Testis (tissue), 3 donors: Measurements from ENCODE around the gene TMA7. TPM values are rescaled to one million over a fixed set of nuclear protein-coding genes. Genes with fewer than 3 reads are reported as not detected.
"Not testable (repeated sequence)": the region's sequence is repeated elsewhere in the genome, so short reads cannot be mapped to it uniquely, and the experiment has no call there.

Experiments used
- DNase-seq: peaks from one replicate; pipeline ENCODE4 v3.0.0-alpha.2; 2019
- H3K27ac ChIP-seq, 2 donors: fragments of 200-600 bp; sonication (generic); one replicate each; pipeline ENCODE4 v1.5.1; 2019
- H3K27me3 ChIP-seq: fragments of 200-600 bp; sonication (generic); one replicate; pipeline ENCODE4 v1.5.1; 2019
- H3K36me3 ChIP-seq: fragments of 200-600 bp; sonication (generic); one replicate; pipeline ENCODE4 v1.5.1; 2017; ENCODE audit warnings: low read depth; ENCODE audit errors: missing control alignments
- H3K4me1 ChIP-seq: fragments of 200-600 bp; sonication (generic); one replicate; pipeline ENCODE4 v1.5.1; 2019
- H3K4me3 ChIP-seq, 2 donors: fragments of 200-600 bp; sonication (generic); one replicate each; pipeline ENCODE4 v1.5.1; 2017 to 2019
- H3K9me3 ChIP-seq: fragments of 200-600 bp; sonication (generic); one replicate; pipeline ENCODE4 v1.5.1; 2017
- POLR2A ChIP-seq: fragments of 450-650 bp; IDR thresholded peaks from one replicate; pipeline ENCODE4 v1.6.1; 2017; ENCODE audit warnings: antibody characterized with exemption, mild to moderate bottlenecking, moderate library complexity
- WGBS, 2 donors: methylation state at CpG; one replicate each; pipeline ENCODE4 v1.1.5; 2018; 5-methylcytosine and 5-hydroxymethylcytosine counted together
- intact Hi-C: fragments of 100-400 bp; cut with DNase I; formaldehyde crosslinking; loops from one replicate; pipeline ENCODE4 v1.15.1; 2023; ENCODE audit warnings: low total_unique reads
- polyA plus RNA-seq: library from polyadenylated mRNA; stranded (reverse); fragments of 350-450 nt; fragmentation: Illumina TruSeq; extraction: RNeasy Lipid Tissue Mini Kit (QIAGEN cat#74804); gene quantifications from one replicate; pipeline ENCODE4 v1.2.3, GENCODE V29; 2014; ENCODE audit warnings: low read depth, low replicate concordance; ENCODE audit not compliant: insufficient read depth
- total RNA-seq, 2 donors: library from RNA; depleted of rRNA; stranded (reverse); fragments of >200 nt; gene quantifications; one replicate each; pipeline ENCODE4 v1.2.3, GENCODE V29; 2016
- TF ChIP-seq, protein P1 (sequence below), 3 experiments: fragments of 450-650 bp in 2 of 3; fragments of 200-600 bp in 1 of 3; sonication (generic) in 1 of 3; IDR thresholded peaks; one replicate each; pipeline ENCODE4 v1.5.1; 2016 to 2019; ENCODE audit warnings: antibody characterized with exemption in 3 of 3, mild to moderate bottlenecking in 2 of 3, moderate library complexity in 1 of 3

Gene TMA7
- total and polyA plus RNA-seq, 3 donors from 2014 or later = 380 to 425 (median 393) TPM

DNA sequence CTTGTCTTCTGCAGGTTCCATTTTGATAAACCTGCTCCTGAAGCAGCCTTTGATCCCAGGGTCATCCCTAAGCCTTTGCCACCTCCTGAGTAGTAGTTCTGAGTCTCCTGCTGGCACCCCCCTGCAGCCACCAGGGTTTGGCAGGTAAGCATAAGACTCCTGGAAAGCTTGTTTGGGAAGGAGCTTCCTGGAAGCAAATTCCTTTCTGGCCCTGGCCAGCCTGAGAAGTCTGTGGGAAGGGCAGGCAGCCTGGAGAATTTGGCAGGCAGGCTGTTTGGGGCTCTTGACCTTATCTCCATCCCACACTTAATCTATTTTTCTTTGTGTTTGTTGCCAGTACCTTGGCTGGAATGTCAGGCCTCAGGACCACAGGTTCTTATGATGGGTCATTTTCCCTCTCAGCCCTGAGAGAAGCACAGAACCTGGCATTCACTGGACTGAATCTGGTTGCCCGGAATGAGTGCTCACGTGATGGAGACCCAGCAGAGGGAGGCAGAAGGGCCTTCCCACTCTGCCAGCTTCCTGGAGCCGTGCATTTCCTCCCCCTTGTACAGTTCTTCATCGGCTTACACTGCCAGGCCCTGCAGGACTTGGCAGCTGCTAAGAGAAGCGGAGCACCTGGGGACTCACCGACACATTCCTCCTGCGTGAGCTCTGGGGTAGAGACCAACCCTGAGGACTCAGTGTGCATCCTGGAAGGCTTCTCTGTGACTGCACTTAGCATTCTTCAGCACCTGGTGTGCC lies 19.9 kb downstream of the TMA7 start:
- WGBS, 2 donors = 67 to 82% methylated on average over 2 to 7 of the region's 7 CpGs
- H3K4me3 ChIP-seq = no peak overlapping the region
- H3K36me3 ChIP-seq = no peaks in the 10 kb centered on the region
- TF ChIP-seq, protein P1, sequence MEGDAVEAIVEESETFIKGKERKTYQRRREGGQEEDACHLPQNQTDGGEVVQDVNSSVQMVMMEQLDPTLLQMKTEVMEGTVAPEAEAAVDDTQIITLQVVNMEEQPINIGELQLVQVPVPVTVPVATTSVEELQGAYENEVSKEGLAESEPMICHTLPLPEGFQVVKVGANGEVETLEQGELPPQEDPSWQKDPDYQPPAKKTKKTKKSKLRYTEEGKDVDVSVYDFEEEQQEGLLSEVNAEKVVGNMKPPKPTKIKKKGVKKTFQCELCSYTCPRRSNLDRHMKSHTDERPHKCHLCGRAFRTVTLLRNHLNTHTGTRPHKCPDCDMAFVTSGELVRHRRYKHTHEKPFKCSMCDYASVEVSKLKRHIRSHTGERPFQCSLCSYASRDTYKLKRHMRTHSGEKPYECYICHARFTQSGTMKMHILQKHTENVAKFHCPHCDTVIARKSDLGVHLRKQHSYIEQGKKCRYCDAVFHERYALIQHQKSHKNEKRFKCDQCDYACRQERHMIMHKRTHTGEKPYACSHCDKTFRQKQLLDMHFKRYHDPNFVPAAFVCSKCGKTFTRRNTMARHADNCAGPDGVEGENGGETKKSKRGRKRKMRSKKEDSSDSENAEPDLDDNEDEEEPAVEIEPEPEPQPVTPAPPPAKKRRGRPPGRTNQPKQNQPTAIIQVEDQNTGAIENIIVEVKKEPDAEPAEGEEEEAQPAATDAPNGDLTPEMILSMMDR (IDR thresholded peaks at IDR 0.05) = no peak
- no peak for TF ChIP-seq POLR2A
- H3K9me3 ChIP-seq = no peaks in the 10 kb centered on the region
- DNase-seq = no peak
- H3K27ac ChIP-seq = no peak overlapping the region
- peaks cover 2% of the 10 kb centered on the region for H3K4me1 ChIP-seq
- no peaks in the 10 kb centered on the region for H3K27me3 ChIP-seq
- intact Hi-C loops = loop anchor here (5.0 kb wide), 1 partner anchor 87 kb away; no protein-coding TSS in a partner anchor

DNA sequence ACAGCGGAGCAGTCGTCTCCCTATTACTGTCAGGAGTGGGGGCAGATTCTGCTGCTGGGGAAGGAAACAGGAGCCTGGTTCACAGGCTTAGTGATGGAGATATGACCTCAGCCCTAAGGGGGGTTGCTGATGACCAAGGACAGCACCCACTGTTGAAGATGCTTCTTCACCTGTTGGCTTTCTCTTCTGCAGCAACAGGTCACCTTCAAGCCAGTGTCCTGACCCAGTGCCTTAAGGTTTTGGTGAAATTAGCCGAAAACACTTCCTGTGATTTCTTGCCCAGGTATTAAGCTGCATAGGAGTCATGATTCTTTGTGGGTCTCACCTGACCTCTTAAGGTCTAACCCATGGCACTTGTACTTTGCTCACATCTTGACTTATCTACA lies 20.5 kb downstream of the TMA7 start:
- no peak for DNase-seq
- 87 to 92% methylated on average over 3 of the region's 3 CpGs for WGBS, 2 donors
- Histone ChIP-seq H3K9me3 (no peaks in the 10 kb centered on the region), H3K27me3 (no peaks in the 10 kb centered on the region), H3K36me3 (no peaks in the 10 kb centered on the region), H3K4me3 (no peak overlapping the region), H3K4me1 (peaks cover 7% of the 10 kb centered on the region), H3K27ac (no peak overlapping the region)
- intact Hi-C loops = no loop called here
- TF ChIP-seq POLR2A = no peak
- TF ChIP-seq, protein P1 (IDR thresholded peaks at IDR 0.05) = no peak

DNA sequence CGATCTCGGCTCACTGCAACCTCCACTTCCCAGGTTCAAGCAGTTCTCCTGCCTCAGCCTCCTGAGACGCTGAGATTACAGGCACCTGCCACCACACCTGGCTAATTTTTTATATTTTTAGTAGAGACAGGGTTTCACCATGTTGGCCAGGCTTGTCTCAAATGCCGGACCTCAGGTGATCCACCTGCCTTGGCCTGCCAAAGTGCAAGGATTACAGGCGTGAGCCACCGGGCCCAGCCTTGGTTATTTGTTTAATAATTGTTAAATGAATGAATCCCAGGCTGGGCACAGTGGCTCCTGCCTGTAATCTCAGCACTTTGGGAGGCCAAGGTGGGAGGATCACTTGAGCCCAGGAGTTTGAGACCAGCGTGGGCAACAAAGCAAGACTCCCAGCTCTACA lies 21.7 kb downstream of the TMA7 start:
- intact Hi-C loops, DNase-seq, H3K4me3 ChIP-seq, H3K27me3 ChIP-seq, H3K36me3 ChIP-seq, H3K27ac ChIP-seq, H3K9me3 ChIP-seq: not testable (repeated sequence)
- H3K4me1 ChIP-seq = peaks cover 14% of the 10 kb centered on the region
- WGBS, 2 donors = 89 to 90% methylated on average over 7 of the region's 7 CpGs

DNA sequence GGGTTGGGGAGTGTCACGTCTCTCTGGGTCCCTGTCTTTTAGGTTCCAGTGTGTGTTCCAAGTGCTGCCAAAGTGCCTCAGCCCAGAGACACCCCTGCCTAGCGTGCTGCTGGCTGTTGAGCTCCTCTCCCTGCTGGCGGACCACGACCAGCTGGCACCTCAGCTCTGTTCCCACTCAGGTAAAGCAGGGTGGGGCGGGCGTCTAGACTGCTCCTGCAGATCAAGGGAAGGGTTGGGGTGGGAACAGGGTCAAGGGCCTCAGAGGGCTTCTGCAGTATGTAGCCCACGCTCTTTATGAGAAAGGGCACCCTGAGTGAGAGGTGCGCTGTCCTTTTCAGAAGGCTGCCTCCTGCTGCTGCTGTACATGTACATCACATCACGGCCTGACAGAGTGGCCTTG lies 23.6 kb downstream of the TMA7 start:
- H3K4me1 ChIP-seq = peaks cover 23% of the 10 kb centered on the region
- no peaks in the 10 kb centered on the region for H3K36me3 ChIP-seq
- H3K4me3 ChIP-seq = no peak overlapping the region
- intact Hi-C loops = no loop called here
- TF ChIP-seq, protein P1 (IDR thresholded peaks at IDR 0.05) = no peak
- TF ChIP-seq POLR2A = no peak
- WGBS, 2 donors = 75 to 93% methylated on average over 4 to 9 of the region's 9 CpGs
- no peaks in the 10 kb centered on the region for H3K27me3 ChIP-seq
- no peak for DNase-seq
- H3K27ac ChIP-seq = no peak overlapping the region
- no peaks in the 10 kb centered on the region for H3K9me3 ChIP-seq

DNA sequence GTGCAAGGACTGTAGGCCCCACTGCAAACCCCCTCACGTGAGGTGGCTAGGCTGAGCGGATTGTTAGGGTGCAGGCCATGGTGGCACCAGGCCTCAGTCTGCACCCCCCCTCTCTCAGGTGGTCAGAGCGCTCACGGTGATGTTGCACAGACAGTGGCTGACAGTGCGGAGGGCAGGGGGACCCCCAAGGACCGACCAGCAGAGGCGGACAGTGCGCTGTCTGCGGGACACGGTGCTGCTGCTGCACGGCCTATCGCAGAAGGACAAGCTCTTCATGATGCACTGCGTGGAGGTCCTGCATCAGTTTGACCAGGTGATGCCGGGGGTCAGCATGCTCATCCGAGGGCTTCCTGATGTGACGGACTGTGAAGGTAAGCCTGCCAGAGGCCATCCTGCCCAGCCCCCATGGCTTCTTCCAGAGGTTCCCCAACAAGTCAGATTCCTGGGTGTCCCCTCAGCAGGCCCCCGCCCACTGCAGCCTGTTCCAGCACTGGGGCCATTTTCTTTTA lies 24.7 kb downstream of the TMA7 start:
- no peaks in the 10 kb centered on the region for H3K27me3 ChIP-seq
- peak overlapping the region; percentile 98 for H3K27ac ChIP-seq
- no peaks in the 10 kb centered on the region for H3K36me3 ChIP-seq
- WGBS, 2 donors = 91 to 92% methylated on average over 10 to 17 of the region's 17 CpGs
- H3K9me3 ChIP-seq = no peaks in the 10 kb centered on the region
- H3K4me1 ChIP-seq = peaks cover 23% of the 10 kb centered on the region
- DNase-seq = no peak
- H3K4me3 ChIP-seq = no peak overlapping the region
- TF ChIP-seq, protein P1 (IDR thresholded peaks at IDR 0.05) = no peak
- no peak for TF ChIP-seq POLR2A
- intact Hi-C loops = no loop called here
